ENCODE results near the gene GPATCH8. TPM values are rescaled to one million over a fixed set of nuclear protein-coding genes. Genes with fewer than 3 reads are reported as not detected.

GPATCH8 gene
- total and polyA plus RNA-seq, 11 donors, result 12.8 to 24.9 (median 20.3) TPM

DNA sequence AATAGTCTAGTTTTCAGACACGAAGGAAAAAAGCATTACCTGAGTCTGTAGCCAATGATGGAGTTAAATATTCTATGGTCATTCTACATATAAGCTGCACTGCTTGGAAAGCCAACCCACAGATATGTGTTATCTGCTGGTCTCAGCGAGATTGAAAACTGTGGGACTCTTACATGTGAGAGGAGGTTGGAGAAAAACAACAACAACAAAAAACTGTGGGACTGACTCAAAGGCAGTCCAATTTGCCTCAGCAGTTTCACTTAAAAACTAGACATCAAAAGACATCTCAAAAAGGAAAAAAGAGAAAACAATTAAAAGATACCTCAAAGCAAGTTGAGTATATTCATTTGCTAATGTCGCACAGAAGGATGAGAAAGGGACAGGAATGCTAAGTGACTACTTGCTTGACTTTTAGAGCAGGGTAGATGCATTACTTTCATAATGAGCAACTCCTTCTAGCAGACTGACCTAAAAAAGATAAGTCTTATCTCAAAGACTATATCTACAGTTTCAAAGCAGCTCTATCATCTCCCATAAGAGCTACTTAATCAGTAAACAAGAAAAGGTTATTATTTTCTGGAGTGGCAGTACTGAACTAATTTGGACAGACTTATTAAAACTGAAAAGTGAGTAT, 78.3 kb downstream of the GPATCH8 start:
- ATAC-seq, result no peak
- no peak overlapping the region for H3K27ac ChIP-seq
- intact Hi-C loops (cut with DNase I), result no loop called here
- no peaks in the 10 kb centered on the region for H3K9me3 ChIP-seq
- WGBS, 4 donors, result 82 to 95% (median 85%) methylated on average over 3 of the region's 3 CpGs
- H3K36me3 ChIP-seq, result peaks cover 0 to 89% (median 72%) of the 10 kb centered on the region in 9 donors
- TF ChIP-seq, protein P1, sequence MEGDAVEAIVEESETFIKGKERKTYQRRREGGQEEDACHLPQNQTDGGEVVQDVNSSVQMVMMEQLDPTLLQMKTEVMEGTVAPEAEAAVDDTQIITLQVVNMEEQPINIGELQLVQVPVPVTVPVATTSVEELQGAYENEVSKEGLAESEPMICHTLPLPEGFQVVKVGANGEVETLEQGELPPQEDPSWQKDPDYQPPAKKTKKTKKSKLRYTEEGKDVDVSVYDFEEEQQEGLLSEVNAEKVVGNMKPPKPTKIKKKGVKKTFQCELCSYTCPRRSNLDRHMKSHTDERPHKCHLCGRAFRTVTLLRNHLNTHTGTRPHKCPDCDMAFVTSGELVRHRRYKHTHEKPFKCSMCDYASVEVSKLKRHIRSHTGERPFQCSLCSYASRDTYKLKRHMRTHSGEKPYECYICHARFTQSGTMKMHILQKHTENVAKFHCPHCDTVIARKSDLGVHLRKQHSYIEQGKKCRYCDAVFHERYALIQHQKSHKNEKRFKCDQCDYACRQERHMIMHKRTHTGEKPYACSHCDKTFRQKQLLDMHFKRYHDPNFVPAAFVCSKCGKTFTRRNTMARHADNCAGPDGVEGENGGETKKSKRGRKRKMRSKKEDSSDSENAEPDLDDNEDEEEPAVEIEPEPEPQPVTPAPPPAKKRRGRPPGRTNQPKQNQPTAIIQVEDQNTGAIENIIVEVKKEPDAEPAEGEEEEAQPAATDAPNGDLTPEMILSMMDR (IDR thresholded peaks at IDR 0.05), result no peak
- no peak for TF ChIP-seq POLR2A (IDR thresholded peaks at IDR 0.05)
- H3K27me3 ChIP-seq, result no peaks in the 10 kb centered on the region
- DNase-seq, result no peak
- no peak overlapping the region for H3K4me3 ChIP-seq
- H3K4me1 ChIP-seq, result no peaks in the 10 kb centered on the region

DNA sequence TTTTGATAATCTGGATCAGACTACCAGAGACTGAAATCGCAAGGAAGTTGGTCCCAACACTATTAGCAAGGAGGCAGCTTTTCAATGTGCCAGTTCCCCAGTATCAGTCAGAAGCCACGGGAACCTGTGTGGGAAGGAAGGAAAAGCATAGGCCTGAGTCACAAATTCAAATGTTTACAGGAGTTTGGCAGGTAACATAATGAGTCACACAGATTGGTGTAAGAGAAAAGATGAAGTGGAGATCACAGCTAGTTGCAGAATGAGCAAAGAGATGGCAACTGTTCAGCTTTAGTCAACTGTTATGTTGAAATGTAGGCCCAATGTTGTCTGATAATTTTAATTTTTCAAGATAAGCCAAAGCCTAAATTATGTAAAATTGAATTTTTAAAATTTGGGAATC, 85.7 kb downstream of the GPATCH8 start:
- TF ChIP-seq POLR2A (IDR thresholded peaks at IDR 0.05), result no peak
- TF ChIP-seq, protein P1 (IDR thresholded peaks at IDR 0.05), result no peak
- Histone ChIP-seq H3K36me3 (peaks cover 0 to 92% (median 76%) of the 10 kb centered on the region in 9 donors), H3K9me3 (no peaks in the 10 kb centered on the region), H3K27ac (no peak overlapping the region), H3K4me1 (no peaks in the 10 kb centered on the region), H3K4me3 (no peak overlapping the region), H3K27me3 (no peaks in the 10 kb centered on the region)
- intact Hi-C loops (cut with DNase I), result no loop called here
- DNase-seq (no peak), ATAC-seq (no peak)
- 83 to 93% (median 89%) methylated on average over 2 of the region's 2 CpGs for WGBS, 4 donors

DNA sequence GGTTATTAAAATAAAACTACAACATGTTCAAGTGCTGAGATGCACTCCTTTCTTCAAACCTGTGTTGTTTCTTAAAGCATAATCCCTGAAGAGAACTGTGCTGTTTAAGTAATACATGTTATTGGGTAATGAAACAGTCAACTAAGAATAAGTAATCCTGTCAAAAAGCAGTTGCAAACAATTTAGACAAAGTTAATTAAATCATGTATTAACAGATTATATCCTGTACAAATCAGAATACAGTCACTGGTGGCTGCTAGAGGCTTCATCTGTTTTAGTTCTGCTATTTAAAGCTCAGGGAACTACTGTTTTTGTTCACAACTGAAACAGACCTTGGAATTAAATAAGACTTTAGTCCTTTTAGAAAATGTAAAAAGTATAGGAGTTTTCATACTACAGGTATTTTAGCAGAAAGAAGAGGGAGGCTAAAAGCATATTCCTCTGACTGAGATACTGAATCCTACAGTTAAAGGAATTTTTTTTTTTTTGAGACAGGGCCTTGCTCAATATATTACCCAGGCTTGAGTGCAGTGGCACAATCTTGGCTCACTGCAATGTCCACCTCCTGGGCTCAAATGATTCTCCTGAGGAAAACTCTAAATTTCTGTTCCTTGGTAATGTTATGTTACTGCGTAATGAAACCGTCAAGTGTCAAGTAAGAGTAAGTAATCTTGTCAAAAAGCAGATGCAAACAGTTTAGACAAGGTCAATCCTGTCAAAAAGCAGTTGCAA, 86.5 kb downstream of the GPATCH8 start:
- Histone ChIP-seq H3K4me3 (no peak overlapping the region), H3K36me3 (peaks cover 0 to 83% (median 68%) of the 10 kb centered on the region in 9 donors), H3K27me3 (no peaks in the 10 kb centered on the region), H3K9me3 (no peaks in the 10 kb centered on the region), H3K4me1 (no peaks in the 10 kb centered on the region), H3K27ac (no peak overlapping the region)
- no peak for DNase-seq
- TF ChIP-seq, protein P1 (IDR thresholded peaks at IDR 0.05), result no peak
- 95 to 97% (median 97%) methylated on average over 2 of the region's 2 CpGs for WGBS, 4 donors
- intact Hi-C loops (cut with DNase I), result no loop called here
- ATAC-seq, result no peak

DNA sequence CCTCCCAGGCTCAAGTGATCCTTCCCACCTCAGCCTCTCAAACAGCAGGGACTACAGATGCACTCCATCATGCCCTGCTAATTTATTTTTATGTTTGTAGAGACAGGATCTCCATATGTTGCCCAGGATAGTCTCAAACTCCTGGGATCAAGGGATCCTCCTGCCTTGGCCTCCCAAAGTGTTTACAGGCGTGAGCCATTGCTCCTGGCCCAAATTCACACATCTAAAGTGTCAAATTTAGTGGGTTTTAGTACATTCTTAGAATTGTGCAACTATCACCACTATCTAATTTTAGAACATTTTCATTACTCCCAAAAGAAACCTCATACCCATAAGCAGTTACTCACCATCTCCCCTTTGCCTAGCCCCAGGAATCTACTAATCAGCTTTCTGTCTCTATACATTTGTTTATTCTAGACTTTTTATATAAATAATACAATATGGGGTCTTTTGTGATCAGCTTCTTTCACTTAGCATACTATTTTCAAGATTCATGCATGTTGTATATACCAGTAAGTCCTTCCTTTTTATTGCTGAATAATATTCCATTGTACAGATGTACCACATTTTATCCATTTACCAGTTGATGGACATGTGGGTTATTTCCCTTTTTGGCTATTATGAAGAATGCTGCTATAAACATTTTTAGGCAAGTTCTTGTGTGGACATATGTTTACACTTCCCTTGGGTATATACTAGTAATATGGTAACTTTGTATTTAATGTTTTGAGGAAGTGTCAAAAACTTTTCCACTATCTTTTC, 88.6 kb downstream of the GPATCH8 start:
- 98 to 100% (median 100%) methylated on average over 1 of the region's 1 CpG for WGBS, 4 donors

More for the DNA sequence above, 88.6 kb downstream of the GPATCH8 start:
- no peak for DNase-seq
- H3K27ac ChIP-seq, result no peak overlapping the region
- no peak for ATAC-seq
- no peaks in the 10 kb centered on the region for H3K9me3 ChIP-seq
- no peaks in the 10 kb centered on the region for H3K4me1 ChIP-seq
- no peak for TF ChIP-seq POLR2A (IDR thresholded peaks at IDR 0.05)
- TF ChIP-seq, protein P1 (IDR thresholded peaks at IDR 0.05), result no peak
- no peak overlapping the region for H3K4me3 ChIP-seq
- H3K27me3 ChIP-seq, result no peaks in the 10 kb centered on the region
- H3K36me3 ChIP-seq, result peaks cover 0 to 68% (median 50%) of the 10 kb centered on the region in 9 donors
- intact Hi-C loops (cut with DNase I), result no loop called here
